Nephron progenitor cell (in vitro differentiated cells): ENCODE measurements around the gene GNAO1.

Source experiments
- DNase-seq: peaks from one replicate; pipeline ENCODE4 v3.0.0; 2021
- H3K27ac Mint-ChIP-seq: 2 replicates; pipeline ENCODE4 v1.8.0; 2021; ENCODE audit warnings: mild to moderate bottlenecking, moderate library complexity, mixed read lengths
- H3K27me3 Mint-ChIP-seq: 2 replicates; pipeline ENCODE4 v1.8.0; 2021; ENCODE audit warnings: mild to moderate bottlenecking, low read depth, mixed read lengths; ENCODE audit not compliant: poor library complexity
- H3K36me3 Mint-ChIP-seq: 2 replicates; pipeline ENCODE4 v1.8.0; 2021; ENCODE audit warnings: low read depth, mixed read lengths
- H3K4me1 Mint-ChIP-seq: 2 replicates; pipeline ENCODE4 v1.8.0; 2021; ENCODE audit warnings: mixed read lengths
- H3K4me3 Mint-ChIP-seq: 2 replicates; pipeline ENCODE4 v1.8.0; 2021; ENCODE audit warnings: mild to moderate bottlenecking, moderate library complexity, mixed read lengths
- H3K9me3 Mint-ChIP-seq: 2 replicates; pipeline ENCODE4 v1.8.0; 2021; ENCODE audit warnings: mild to moderate bottlenecking, moderate library complexity, mixed read lengths
- TF ChIP-seq, protein P1 (sequence below): fragments of 200-600 bp; sonication (generic); IDR thresholded peaks from 2 replicates; pipeline ENCODE4 v1.5.0; 2021; ENCODE audit warnings: antibody characterized with exemption

Gene GNAO1

DNA sequence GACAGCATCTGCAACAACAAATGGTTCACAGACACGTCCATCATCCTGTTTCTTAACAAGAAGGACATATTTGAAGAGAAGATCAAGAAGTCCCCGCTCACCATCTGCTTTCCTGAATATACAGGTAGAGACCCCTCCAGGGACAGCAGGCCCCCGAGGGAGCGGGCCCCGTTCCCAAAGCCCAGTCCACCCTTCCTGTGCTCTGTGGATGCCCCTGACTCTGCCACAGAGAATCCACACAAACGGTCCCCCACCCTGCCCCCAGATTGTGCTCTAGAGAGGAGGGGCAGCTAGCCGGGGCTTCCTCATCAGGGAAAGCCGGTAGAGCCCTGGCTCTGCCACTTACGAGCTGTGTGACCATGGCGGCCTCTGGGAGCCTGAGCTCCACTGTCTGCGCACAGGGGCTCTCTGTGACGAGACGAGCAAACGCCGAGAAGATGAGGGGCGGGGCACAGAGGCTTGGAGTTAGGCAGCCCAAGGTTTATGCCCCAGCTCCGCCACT, 149.6 kb downstream of the GNAO1 start:
- peaks cover 3% of the 10 kb centered on the region for H3K27me3 Mint-ChIP-seq
- no peak overlapping the region for H3K27ac Mint-ChIP-seq
- no peak for DNase-seq
- TF ChIP-seq, protein P1, sequence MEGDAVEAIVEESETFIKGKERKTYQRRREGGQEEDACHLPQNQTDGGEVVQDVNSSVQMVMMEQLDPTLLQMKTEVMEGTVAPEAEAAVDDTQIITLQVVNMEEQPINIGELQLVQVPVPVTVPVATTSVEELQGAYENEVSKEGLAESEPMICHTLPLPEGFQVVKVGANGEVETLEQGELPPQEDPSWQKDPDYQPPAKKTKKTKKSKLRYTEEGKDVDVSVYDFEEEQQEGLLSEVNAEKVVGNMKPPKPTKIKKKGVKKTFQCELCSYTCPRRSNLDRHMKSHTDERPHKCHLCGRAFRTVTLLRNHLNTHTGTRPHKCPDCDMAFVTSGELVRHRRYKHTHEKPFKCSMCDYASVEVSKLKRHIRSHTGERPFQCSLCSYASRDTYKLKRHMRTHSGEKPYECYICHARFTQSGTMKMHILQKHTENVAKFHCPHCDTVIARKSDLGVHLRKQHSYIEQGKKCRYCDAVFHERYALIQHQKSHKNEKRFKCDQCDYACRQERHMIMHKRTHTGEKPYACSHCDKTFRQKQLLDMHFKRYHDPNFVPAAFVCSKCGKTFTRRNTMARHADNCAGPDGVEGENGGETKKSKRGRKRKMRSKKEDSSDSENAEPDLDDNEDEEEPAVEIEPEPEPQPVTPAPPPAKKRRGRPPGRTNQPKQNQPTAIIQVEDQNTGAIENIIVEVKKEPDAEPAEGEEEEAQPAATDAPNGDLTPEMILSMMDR = no peak
- peaks cover 42% of the 10 kb centered on the region for H3K4me1 Mint-ChIP-seq
- no peaks in the 10 kb centered on the region for H3K36me3 Mint-ChIP-seq
- no peaks in the 10 kb centered on the region for H3K9me3 Mint-ChIP-seq
- no peak overlapping the region for H3K4me3 Mint-ChIP-seq

DNA sequence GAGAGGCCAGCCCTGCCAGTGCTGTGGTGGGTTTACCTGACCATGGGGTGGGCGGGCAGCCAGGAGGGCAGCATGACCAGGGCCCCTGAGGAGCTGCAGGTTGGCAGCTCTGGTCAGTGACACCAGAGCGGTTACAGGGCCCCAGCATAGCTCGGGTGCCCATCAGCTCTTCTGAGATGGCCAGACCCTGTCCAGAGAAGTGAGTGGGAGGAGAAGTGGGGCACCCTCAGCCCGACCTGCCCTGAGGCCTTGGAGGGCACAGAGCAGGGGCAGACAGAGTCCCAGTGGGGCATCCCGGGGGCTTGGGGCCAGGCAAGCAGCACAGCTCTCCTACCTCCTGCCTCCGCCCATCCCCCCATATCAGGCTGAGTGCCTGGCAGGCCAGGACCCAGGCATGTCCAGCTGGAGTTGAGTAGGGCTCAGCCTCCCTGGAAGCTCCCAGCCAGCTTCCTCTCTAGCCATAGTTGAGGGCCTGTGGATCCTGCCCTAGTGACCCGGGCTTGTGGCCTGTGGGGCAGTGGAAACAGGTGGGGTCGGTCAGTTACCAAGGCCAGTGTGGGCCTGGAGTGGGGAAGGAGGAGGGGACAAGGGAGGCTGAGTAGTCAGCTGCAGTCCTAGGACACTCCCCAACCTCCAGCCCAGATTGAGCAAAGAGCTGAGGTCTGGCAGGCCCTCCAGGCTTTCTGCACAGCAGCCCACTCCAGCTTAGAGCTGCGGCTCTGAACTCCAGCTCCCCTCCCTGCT, 150.5 kb downstream of the GNAO1 start:
- no peak overlapping the region for H3K4me3 Mint-ChIP-seq

DNA sequence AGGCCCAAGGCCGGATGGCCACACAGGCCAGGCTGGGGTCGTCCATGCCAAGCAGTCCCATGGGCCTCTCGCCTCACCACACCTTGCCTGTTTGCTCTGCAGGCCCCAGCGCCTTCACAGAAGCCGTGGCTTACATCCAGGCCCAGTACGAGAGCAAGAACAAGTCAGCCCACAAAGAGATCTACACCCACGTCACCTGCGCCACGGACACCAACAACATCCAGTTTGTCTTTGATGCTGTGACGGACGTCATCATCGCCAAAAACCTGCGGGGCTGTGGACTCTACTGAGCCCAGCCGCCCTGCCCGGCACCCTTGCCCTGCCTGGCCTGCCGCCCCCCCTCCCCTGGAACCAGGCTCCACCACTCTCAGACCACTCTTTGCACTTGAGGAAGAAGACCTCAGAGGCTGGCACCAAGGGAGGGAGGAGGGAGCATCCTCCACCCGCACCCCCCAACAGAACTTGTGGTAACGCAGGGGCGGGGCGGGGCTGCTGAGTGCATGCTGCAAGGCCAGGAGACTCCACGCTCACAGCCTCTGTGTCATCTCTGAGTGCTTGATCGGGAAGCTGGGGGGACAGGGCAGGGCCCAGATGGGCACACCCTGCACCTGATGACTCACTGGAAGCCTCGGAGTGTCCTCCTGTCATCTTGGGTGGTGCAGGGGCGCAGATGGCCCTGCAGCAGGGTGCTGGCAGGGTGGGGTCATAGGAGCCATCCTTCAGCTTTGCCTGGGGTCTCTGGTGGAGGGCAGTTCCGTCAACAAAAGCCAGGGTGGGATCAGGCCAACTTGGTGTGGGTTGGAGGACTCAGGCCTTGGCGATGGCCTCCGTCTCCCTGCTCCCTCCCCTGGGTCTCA, 152.6 kb downstream of the GNAO1 start:
- Mint-ChIP-seq H3K4me1 (peaks cover 58% of the 10 kb centered on the region), H3K4me3 (peak overlapping the region; percentile 19), H3K27ac (no peak overlapping the region), H3K9me3 (no peaks in the 10 kb centered on the region), H3K36me3 (no peaks in the 10 kb centered on the region), H3K27me3 (peaks cover 3% of the 10 kb centered on the region)
- no peak for DNase-seq
- TF ChIP-seq, protein P1 = no peak

More for the DNA sequence above, 150.5 kb downstream of the GNAO1 start:
- Mint-ChIP-seq H3K4me1 (peaks cover 47% of the 10 kb centered on the region), H3K36me3 (no peaks in the 10 kb centered on the region), H3K9me3 (no peaks in the 10 kb centered on the region), H3K27me3 (peaks cover 3% of the 10 kb centered on the region), H3K27ac (no peak overlapping the region)
- TF ChIP-seq, protein P1 = no peak
- no peak for DNase-seq

DNA sequence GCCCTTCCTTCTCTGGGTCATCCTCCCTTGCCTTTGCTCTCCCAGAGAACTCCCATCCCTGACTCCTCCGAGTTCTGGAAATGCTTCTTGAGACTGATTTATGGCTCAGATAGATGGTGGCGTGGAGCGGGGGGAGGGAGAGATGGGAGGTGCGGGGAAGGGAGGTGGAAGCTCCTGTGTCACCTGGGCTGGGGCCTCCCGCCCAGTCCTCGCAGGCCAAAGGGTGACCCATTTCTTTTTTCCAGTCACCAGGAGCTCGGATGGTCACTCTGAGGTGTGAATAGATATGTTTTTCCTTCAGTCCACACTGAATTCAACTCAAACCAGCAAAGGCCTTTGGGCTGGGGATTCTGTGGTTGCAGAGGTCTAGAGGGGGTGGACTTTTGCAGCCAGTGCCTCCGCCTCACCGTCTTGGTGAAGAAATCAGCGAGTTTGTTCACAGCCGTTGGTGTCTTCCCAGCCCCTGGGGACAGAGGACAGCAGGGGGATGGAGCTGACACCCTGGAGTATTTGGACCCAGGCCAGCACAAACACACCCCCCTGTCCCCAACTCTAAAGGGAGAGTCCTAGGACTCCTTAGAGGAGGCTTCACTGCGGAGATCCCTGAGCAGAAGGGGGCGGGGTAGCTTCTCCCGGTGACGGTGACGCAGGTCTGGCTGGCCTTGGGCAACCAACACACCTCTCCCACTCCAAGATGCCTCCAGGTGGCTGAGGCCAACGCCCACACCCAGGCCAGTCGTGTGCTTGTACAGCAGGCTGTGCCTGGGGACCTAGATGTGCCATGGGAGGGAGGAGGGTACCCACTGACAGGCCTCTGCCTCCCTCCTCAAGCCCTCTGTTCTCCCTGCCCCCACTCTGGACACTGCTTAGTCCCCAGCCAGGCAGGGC, 153.5 kb downstream of the GNAO1 start:
- no peak for DNase-seq
- no peaks in the 10 kb centered on the region for H3K36me3 Mint-ChIP-seq
- H3K4me3 Mint-ChIP-seq = peak overlapping the region; percentile 19
- H3K4me1 Mint-ChIP-seq = peaks cover 66% of the 10 kb centered on the region
- no peak overlapping the region for H3K27ac Mint-ChIP-seq
- peaks cover 7% of the 10 kb centered on the region for H3K27me3 Mint-ChIP-seq
- H3K9me3 Mint-ChIP-seq = no peaks in the 10 kb centered on the region
- TF ChIP-seq, protein P1 = no peak

DNA sequence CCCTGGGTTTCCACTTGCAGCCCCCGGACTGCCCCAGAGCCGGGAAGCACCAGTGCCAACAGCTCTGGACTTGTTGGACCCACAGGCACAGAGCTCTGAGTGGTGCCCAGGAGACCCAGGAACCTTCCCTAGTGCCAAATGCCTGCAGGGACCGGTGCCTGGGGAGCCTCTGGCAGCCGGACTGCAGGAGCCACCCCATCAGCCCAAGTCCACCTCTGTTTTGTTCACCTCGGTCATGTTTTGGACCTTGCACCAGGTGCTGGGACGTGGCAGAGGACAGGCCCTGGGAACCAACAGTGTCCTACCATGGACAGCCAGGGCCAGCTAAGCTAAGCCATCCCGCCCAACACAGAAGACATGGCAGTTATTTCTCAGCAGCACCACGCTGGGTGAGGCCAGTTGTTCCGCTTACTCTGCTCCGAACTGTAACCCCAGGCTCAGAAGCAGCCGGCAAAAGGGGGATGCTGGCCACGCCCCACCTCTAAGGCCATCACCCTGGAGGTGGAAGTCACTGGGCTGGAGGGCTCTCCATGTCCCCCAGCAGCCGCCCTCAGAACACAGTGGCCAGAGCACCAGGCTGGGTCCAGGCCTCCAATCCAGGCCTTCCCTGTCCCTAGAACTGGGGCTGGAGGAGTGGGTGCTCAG, 154.2 kb downstream of the GNAO1 start:
- peaks cover 70% of the 10 kb centered on the region for H3K4me1 Mint-ChIP-seq
- DNase-seq = no peak
- no peak overlapping the region for H3K27ac Mint-ChIP-seq
- H3K9me3 Mint-ChIP-seq = no peaks in the 10 kb centered on the region
- H3K27me3 Mint-ChIP-seq = peaks cover 8% of the 10 kb centered on the region
- TF ChIP-seq, protein P1 = no peak
- H3K36me3 Mint-ChIP-seq = no peaks in the 10 kb centered on the region
- H3K4me3 Mint-ChIP-seq = no peak overlapping the region
